Activated CD4-positive, alpha-beta T cell treated with anti-CD3 and anti-CD28 coated beads, Interleukin-10, Interleukin-2, amounts not matched to agents 100 ng/mL and 50 ng/mL, durations not matched to agents 16 hours and 8 hours (primary cell): ENCODE results near the gene INTS13.
A peak's percentile ranks its signal among the peaks of the same experiment; 100 is the strongest.
"Not testable (repeated sequence)": the region's sequence is repeated elsewhere in the genome, so short reads cannot be mapped to it uniquely, and the experiment has no call there.

Experiments
- DNase-seq: peaks from one replicate; pipeline ENCODE4 v3.0.0-alpha.2; 2020

Gene INTS13

DNA sequence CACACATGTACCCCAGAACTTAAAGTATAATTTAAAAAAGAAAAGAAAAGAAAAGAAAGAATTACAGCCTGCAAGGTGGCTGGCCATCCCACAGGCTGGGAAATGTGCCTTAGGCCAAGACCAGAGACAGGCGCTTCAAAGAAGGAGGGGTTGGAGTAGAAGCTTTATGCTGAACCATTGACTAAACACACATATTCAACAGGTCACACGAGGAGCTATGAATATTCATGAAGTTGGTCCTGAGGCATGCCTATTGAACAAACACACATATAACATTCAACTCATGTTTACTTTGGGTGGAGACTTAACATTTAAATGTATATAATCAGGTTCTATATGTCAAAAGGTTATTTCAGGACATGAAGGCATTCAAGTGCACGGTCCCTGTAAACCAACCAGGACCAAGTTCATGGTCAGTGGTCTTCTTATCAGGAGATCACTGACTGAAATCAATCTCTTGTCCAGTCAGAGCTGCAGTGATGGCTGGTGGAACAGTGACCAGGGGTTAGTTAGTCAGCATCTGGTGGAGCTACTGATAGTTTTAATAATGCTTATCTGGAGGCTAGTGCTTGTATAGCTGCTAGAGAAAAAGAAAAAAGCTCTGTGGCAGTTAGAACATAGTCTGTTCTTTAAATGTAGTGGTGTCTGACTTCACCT, 69.2 kb downstream of the INTS13 start:
- DNase-seq, result no peak

DNA sequence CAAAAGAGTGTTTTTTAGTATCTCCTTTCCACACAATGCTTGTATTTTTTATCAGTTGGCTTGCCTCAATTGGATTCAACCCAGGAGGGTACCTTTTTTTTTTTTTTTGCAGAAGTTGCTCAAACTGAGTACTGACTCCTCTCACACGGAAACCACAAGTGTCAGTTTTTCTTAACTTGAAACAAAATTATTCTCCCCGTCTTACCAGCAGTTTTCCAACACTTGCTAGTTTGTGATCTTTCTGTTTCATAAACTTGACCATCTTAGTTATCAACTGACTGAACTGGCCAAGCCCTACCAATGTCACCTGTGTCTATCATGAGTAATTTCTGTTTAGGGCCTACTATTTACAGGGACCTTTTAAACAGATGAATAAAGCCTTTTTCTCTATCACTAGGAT, 70.7 kb downstream of the INTS13 start:
- DNase-seq, result peak; percentile 81

DNA sequence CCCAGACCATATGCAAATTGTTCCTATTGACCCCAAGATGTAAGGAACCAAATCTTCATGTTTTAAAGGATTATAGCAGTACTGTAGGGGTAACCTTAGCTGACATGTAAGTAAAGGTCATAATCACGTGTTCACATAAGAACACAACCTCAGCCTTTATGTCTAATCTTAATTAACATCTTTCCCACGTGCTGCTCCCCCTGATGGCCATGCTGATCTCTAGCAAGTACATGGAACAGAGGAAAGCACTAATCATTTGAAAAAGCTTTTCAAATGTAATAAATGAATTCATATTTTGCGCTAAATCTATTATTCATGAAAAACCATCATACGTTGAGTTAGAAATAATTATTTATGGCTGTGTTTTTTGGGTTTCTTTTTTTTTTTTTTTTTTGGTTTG, 74.3 kb downstream of the INTS13 start:
- DNase-seq, result no peak

DNA sequence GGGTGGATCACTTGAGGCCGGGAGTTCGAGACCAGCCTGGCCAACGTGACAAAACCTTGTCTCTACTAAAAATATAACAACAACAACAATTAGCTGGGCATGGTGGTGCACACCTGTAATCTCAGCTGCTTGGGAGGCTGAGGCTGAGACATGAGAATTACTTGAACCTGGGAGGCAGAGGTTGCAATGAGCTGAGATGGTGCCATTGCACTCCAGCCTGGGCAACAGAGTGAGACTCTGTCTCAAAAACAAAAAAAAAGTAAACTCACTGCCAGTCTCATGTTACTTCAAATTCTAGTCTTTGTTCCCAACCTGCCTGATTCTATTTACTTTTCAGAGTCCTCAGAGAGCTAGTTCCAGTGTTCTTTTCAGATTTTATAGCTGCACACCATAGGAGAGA, 75.0 kb downstream of the INTS13 start:
- DNase-seq, result not testable (repeated sequence)

DNA sequence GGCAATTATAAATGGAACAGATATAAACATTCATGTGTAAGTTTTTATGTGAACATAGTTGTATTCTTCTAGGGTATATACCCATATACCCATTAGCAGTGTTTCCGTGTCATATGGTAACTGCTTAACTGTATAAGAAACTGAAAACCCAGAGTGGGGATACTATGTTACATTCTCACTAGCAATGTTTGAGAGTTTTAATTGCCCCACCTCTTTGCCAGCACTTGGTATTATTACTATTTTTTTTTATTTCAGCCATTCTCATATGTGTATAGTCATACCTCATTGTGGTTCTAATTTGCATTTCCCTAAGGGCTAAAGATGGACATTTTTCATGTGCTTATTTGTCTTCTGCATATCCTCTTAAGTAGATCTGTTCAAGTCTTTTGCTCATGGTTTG, 76.1 kb downstream of the INTS13 start:
- DNase-seq, result no peak

DNA sequence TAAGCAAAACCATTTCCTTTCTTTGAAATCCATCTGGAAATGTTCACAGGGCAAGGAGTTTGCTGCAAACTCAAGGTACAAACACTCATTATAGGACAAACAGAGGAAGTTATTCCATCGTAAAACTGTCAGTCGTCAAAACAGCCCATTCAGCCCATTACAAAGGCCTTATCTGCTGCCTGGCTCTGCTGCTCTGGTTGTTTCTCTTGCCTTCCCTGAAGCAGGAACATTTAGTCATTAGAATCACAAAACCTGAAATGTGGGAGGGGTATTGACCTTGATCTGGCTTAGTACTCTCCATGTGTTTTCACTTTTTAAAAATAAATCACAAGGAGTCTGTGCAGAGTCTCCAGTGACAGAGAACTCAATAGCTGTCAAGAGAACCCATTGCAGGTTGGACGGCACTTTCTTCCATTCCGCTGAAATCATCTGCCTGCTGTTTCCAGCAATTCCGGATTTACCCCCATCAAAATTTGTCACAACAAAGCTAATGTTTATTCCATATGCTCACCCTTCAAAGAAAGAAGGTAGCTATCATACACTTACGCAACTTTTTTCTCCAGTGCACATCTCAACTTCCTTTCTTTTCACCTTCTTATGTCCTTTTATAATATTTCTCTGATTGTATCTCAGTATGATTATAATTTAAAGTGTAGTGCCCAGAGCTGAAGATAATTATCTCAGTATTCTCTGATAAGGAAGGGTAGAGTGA, 80.2 kb downstream of the INTS13 start:
- DNase-seq, result no peak

DNA sequence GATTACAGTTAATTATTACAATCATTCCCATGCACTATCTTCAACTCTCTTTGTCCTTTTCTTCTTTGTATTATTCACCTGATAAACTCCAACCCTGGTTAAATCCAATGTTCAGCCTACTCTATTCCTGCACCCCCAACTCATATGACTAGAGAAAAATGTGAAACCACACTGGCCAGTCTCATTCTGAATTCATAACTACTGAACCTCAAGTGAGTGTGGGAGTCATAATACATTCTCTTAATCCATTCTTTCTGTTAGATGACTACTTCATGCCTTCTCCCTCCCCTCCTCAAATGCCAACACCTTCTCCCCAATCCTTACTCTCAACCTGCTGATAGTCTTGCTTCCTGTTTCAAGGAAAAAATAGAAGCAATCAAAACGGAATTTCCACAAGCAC, 82.4 kb downstream of the INTS13 start:
- no peak for DNase-seq
